ENCODE data around the gene ATP6V1E1. TPM values are rescaled to one million over a fixed set of nuclear protein-coding genes. Genes with fewer than 3 reads are reported as not detected.

The ATP6V1E1 gene
- polyA plus RNA-seq, 2 donors, result 63.9 to 112 TPM

DNA sequence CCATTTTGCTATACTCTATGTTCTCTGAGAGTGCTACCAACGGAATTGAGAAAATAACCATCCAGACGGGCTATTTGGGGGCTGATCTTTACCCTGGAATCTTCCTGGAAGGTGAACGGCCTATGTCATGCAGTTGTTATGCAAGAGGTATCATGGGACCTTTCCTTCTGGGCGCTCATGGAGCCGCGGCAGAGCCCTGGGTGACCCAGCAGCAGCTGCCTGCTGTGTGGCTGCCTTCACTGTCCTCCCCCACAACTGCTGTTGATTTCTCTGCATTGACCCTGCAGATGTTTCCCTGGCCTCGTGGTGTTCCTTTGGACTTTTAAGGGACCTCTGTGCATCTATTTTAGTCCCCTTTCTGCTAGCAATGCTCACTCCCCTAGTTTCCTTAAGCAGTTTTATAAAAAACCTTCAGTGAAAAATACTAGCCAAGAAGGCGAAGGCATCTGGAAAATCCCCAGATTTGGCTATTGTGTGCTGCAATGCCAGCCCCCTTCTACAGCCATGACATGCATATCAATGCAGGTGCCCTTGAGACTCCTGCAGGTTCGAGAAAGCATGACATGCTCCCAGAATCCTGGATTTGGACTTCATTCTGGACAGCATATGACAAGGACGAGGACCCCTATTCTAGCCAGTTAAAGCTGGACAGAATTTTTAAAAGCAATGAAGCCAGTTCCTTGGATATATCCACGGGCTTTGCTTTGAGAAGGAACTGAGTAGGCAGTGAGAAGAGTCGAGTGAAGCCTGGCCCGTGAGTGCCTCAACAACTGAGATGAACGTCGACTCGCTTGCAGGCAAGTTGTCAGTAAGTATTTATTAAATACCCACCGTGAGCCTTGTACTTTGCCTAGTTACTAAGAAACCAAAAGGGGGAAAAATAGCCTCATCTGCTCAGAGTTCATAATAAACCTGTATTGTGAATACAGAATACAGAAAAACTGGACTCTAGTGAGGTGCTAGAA lies 65.4 kb downstream of the ATP6V1E1 start, which contains the start of gene SLC25A18:
Gene SLC25A18, plus strand, starts transcription at position 593 of the 965 bp plus-strand sequence. CDS start 16,447 bp downstream, outside the sequence.
- Histone ChIP-seq H3K27ac (ENCODE audit: low read depth in 2 of 2, low read length in 1 of 2) (peak within 1 kb of the TSS in 1 of 2 donors; percentile 26), H3K4me1 (ENCODE audit: control insufficient read depth in 2 of 2, insufficient read depth in 2 of 2, low read length in 1 of 2) (peaks cover 0 to 2% of the 10 kb centered on the region in 2 donors), H3K4me3 (ENCODE audit: low read depth in 1 of 2, low read length in 2 of 2) (no peak within 1 kb of the TSS), H3K36me3 (ENCODE audit: control insufficient read depth in 2 of 2, insufficient read depth in 2 of 2, low read length in 1 of 2) (no peaks in the 10 kb centered on the region), H3K9me3 (ENCODE audit: control insufficient read depth in 2 of 2, insufficient read depth in 1 of 2, low read depth in 1 of 2, low read length in 1 of 2) (no peaks in the 10 kb centered on the region), H3K27me3 (ENCODE audit: control insufficient read depth in 1 of 2, insufficient read depth in 2 of 2, low read length in 2 of 2) (no peaks in the 10 kb centered on the region)
- WGBS, 2 donors, result 67 to 70% methylated on average over 17 of the region's 17 CpGs

DNA sequence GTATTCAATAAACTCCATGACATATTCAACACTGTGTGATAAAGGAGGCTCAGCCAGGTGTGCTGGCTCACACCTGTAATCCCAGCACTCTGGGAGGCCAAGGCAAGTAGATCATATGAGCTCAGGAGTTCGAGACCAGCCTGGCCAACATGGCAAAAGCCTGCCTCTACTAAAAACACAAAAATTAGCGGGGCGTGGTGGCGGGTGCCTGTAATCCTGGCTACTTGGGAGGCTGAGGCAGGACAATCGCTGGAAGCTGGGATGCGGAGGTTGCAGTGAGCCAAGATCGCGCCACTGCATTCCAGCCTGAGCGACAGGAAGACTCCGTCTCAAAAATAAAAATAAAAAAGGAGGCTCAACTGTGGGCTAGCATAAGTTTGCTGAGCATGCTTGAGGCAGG lies 69.4 kb downstream of the ATP6V1E1 start:
- WGBS, 2 donors, result 91 to 92% methylated on average over 10 of the region's 10 CpGs
- Histone ChIP-seq H3K4me1 (ENCODE audit: control insufficient read depth in 2 of 2, insufficient read depth in 2 of 2, low read length in 1 of 2) (peaks cover 0 to 2% of the 10 kb centered on the region in 2 donors), H3K9me3 (ENCODE audit: control insufficient read depth in 2 of 2, insufficient read depth in 1 of 2, low read depth in 1 of 2, low read length in 1 of 2) (no peaks in the 10 kb centered on the region), H3K27me3 (ENCODE audit: control insufficient read depth in 1 of 2, insufficient read depth in 2 of 2, low read length in 2 of 2) (no peaks in the 10 kb centered on the region), H3K27ac (ENCODE audit: low read depth in 2 of 2, low read length in 1 of 2) (no peak overlapping the region), H3K4me3 (ENCODE audit: low read depth in 1 of 2, low read length in 2 of 2) (no peak overlapping the region), H3K36me3 (ENCODE audit: control insufficient read depth in 2 of 2, insufficient read depth in 2 of 2, low read length in 1 of 2) (no peaks in the 10 kb centered on the region)

DNA sequence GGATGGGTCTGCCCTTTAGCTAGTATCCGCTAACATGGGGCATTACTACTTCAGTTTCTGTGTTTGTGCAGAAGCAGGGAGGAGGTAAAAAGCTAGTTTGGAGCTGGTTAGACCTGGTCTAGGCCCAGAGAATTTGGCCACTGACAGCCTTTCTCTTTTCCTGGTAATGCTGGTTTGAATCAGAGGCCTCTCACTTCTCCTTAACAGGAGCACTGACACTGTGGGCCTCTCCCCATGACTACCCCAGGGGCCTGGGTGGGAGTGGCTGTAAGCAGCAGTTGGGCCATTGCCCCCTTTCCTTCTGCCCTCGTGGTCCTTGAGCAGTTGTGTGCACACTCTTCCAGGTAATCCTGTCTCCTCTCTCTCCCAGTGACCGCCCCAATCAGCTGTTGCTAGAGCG lies 73.7 kb downstream of the ATP6V1E1 start:
- Histone ChIP-seq H3K27ac (ENCODE audit: low read depth in 2 of 2, low read length in 1 of 2) (no peak overlapping the region), H3K36me3 (ENCODE audit: control insufficient read depth in 2 of 2, insufficient read depth in 2 of 2, low read length in 1 of 2) (no peaks in the 10 kb centered on the region), H3K27me3 (ENCODE audit: control insufficient read depth in 1 of 2, insufficient read depth in 2 of 2, low read length in 2 of 2) (no peaks in the 10 kb centered on the region), H3K4me3 (ENCODE audit: low read depth in 1 of 2, low read length in 2 of 2) (no peak overlapping the region), H3K9me3 (ENCODE audit: control insufficient read depth in 2 of 2, insufficient read depth in 1 of 2, low read depth in 1 of 2, low read length in 1 of 2) (no peaks in the 10 kb centered on the region), H3K4me1 (ENCODE audit: control insufficient read depth in 2 of 2, insufficient read depth in 2 of 2, low read length in 1 of 2) (peaks cover 0 to 2% of the 10 kb centered on the region in 2 donors)
- 81 to 83% methylated on average over 4 of the region's 4 CpGs for WGBS, 2 donors

DNA sequence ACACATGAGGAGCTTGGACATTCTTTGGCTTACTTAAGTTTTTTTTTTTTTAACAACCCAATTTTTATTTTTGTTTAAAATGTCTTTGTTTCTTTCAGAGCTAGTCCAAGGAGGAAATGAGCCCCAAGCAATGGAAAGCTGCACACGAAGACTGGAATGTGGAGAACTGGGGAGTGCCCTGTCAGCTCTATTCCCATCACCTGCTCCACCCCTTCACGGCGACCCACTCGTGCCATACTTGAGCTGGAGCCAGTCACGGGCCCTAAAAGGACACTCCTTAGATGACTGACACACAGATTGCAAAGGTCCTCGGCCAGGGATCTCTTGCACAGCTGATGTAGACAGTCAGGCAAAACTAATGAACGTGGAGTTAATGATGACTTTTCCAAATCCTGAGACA lies 75.8 kb downstream of the ATP6V1E1 start:
- H3K27ac ChIP-seq (ENCODE audit: low read depth in 2 of 2, low read length in 1 of 2), result no peak overlapping the region
- no peaks in the 10 kb centered on the region for H3K27me3 ChIP-seq (ENCODE audit: control insufficient read depth in 1 of 2, insufficient read depth in 2 of 2, low read length in 2 of 2)
- H3K9me3 ChIP-seq (ENCODE audit: control insufficient read depth in 2 of 2, insufficient read depth in 1 of 2, low read depth in 1 of 2, low read length in 1 of 2), result no peaks in the 10 kb centered on the region
- no peaks in the 10 kb centered on the region for H3K36me3 ChIP-seq (ENCODE audit: control insufficient read depth in 2 of 2, insufficient read depth in 2 of 2, low read length in 1 of 2)
- peaks cover 0 to 2% of the 10 kb centered on the region in 2 donors for H3K4me1 ChIP-seq (ENCODE audit: control insufficient read depth in 2 of 2, insufficient read depth in 2 of 2, low read length in 1 of 2)
- WGBS, 2 donors, result 50 to 52% methylated on average over 7 of the region's 7 CpGs
- H3K4me3 ChIP-seq (ENCODE audit: low read depth in 1 of 2, low read length in 2 of 2), result no peak overlapping the region

DNA sequence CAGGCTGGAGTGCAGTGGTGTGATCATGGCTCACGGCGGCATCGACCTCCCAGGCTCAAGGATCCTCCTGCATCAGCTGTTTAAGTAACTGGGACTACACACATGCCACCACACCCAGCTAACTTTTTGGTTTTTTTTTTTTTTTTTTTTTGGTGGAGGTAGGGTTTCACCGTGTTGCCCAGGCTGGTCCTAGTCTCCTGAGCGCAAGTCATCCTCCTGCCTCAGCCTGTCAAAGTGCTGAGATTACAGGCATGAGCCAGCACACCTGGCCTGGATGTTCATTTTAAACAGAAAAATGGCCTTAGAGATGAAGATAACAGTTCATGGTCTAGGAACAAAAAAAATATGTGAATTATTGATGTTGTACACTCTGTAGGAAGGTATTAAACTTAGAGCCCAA lies 78.9 kb downstream of the ATP6V1E1 start:
- no peaks in the 10 kb centered on the region for H3K9me3 ChIP-seq (ENCODE audit: control insufficient read depth in 2 of 2, insufficient read depth in 1 of 2, low read depth in 1 of 2, low read length in 1 of 2)
- 48 to 68% methylated on average over 5 of the region's 5 CpGs for whole genome bisulfite sequencing, 2 donors
- peaks cover 0 to 2% of the 10 kb centered on the region in 2 donors for H3K4me1 ChIP-seq (ENCODE audit: control insufficient read depth in 2 of 2, insufficient read depth in 2 of 2, low read length in 1 of 2)
- H3K27ac ChIP-seq (ENCODE audit: low read depth in 2 of 2, low read length in 1 of 2), result no peak overlapping the region
- no peaks in the 10 kb centered on the region for H3K27me3 ChIP-seq (ENCODE audit: control insufficient read depth in 1 of 2, insufficient read depth in 2 of 2, low read length in 2 of 2)
- H3K4me3 ChIP-seq (ENCODE audit: low read depth in 1 of 2, low read length in 2 of 2), result no peak overlapping the region
- no peaks in the 10 kb centered on the region for H3K36me3 ChIP-seq (ENCODE audit: control insufficient read depth in 2 of 2, insufficient read depth in 2 of 2, low read length in 1 of 2)

DNA sequence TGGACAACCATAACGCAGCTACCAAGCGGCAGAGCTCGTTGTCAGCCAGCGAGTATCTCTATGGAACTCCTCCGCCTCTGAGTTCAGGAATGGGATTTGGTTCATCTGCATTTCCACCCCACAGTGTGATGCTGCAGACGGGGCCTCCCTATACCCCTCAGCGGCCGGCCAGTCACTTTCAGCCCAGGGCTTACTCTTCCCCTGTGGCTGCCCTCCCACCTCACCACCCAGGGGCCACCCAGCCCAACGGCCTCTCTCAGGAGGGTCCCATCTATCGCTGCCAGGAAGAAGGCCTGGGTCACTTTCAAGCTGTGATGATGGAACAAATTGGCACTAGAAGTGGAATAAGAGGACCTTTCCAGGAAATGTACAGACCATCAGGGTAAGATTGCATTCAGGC lies 79.4 kb downstream of the ATP6V1E1 start:
- no peak overlapping the region for H3K4me3 ChIP-seq (ENCODE audit: low read depth in 1 of 2, low read length in 2 of 2)
- WGBS, 2 donors, result 88 to 89% methylated on average over 10 of the region's 10 CpGs
- no peaks in the 10 kb centered on the region for H3K36me3 ChIP-seq (ENCODE audit: control insufficient read depth in 2 of 2, insufficient read depth in 2 of 2, low read length in 1 of 2)
- no peak overlapping the region for H3K27ac ChIP-seq (ENCODE audit: low read depth in 2 of 2, low read length in 1 of 2)
- H3K9me3 ChIP-seq (ENCODE audit: control insufficient read depth in 2 of 2, insufficient read depth in 1 of 2, low read depth in 1 of 2, low read length in 1 of 2), result no peaks in the 10 kb centered on the region
- H3K4me1 ChIP-seq (ENCODE audit: control insufficient read depth in 2 of 2, insufficient read depth in 2 of 2, low read length in 1 of 2), result peaks cover 0 to 2% of the 10 kb centered on the region in 2 donors
- H3K27me3 ChIP-seq (ENCODE audit: control insufficient read depth in 1 of 2, insufficient read depth in 2 of 2, low read length in 2 of 2), result no peaks in the 10 kb centered on the region

DNA sequence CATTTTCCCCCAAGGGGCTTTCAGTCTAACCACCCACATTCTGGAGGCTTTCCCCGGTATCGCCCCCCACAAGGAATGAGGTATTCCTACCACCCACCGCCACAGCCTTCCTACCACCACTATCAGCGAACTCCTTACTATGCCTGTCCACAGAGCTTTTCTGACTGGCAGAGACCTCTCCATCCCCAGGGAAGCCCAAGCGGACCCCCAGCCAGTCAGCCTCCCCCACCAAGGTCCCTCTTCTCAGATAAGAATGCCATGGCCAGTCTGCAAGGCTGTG lies 79.9 kb downstream of the ATP6V1E1 start:
- no peaks in the 10 kb centered on the region for H3K27me3 ChIP-seq (ENCODE audit: control insufficient read depth in 1 of 2, insufficient read depth in 2 of 2, low read length in 2 of 2)
- peaks cover 0 to 2% of the 10 kb centered on the region in 2 donors for H3K4me1 ChIP-seq (ENCODE audit: control insufficient read depth in 2 of 2, insufficient read depth in 2 of 2, low read length in 1 of 2)
- no peak overlapping the region for H3K4me3 ChIP-seq (ENCODE audit: low read depth in 1 of 2, low read length in 2 of 2)
- H3K9me3 ChIP-seq (ENCODE audit: control insufficient read depth in 2 of 2, insufficient read depth in 1 of 2, low read depth in 1 of 2, low read length in 1 of 2), result no peaks in the 10 kb centered on the region
- 90 to 93% methylated on average over 5 of the region's 5 CpGs for WGBS, 2 donors
- no peaks in the 10 kb centered on the region for H3K36me3 ChIP-seq (ENCODE audit: control insufficient read depth in 2 of 2, insufficient read depth in 2 of 2, low read length in 1 of 2)
- no peak overlapping the region for H3K27ac ChIP-seq (ENCODE audit: low read depth in 2 of 2, low read length in 1 of 2)

DNA sequence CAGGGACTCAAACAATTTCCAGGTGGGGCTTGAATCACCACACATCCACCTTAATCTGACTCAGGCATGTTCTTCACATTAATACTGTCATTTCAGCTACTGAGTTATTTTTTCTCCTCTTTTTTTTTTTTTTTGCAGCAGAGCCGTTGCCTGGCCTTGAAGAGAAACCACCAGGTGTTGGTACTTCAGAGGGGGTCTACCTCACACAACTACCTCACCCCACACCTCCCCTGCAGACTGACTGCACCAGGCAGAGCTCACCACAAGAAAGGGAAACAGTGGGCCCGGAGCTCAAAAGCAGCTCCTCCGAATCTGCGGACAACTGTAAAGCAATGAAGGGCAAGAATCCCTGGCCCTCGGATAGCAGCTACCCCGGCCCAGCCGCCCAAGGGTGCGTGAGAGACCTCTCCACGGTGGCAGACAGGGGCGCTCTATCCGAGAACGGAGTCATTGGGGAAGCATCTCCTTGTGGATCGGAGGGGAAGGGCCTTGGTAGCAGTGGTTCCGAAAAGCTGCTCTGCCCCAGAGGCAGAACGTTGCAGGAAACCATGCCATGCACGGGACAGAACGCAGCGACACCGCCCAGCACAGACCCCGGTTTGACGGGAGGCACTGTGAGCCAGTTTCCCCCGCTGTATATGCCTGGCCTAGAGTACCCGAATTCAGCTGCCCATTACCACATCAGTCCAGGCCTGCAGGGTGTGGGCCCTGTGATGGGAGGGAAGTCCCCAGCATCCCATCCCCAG lies 80.4 kb downstream of the ATP6V1E1 start:
- Histone ChIP-seq H3K27me3 (ENCODE audit: control insufficient read depth in 1 of 2, insufficient read depth in 2 of 2, low read length in 2 of 2) (no peaks in the 10 kb centered on the region), H3K4me3 (ENCODE audit: low read depth in 1 of 2, low read length in 2 of 2) (no peak overlapping the region), H3K4me1 (ENCODE audit: control insufficient read depth in 2 of 2, insufficient read depth in 2 of 2, low read length in 1 of 2) (peaks cover 0 to 2% of the 10 kb centered on the region in 2 donors), H3K36me3 (ENCODE audit: control insufficient read depth in 2 of 2, insufficient read depth in 2 of 2, low read length in 1 of 2) (no peaks in the 10 kb centered on the region), H3K27ac (ENCODE audit: low read depth in 2 of 2, low read length in 1 of 2) (no peak overlapping the region), H3K9me3 (ENCODE audit: control insufficient read depth in 2 of 2, insufficient read depth in 1 of 2, low read depth in 1 of 2, low read length in 1 of 2) (no peaks in the 10 kb centered on the region)
- 92 to 93% methylated on average over 22 to 23 of the region's 23 CpGs for WGBS, 2 donors

DNA sequence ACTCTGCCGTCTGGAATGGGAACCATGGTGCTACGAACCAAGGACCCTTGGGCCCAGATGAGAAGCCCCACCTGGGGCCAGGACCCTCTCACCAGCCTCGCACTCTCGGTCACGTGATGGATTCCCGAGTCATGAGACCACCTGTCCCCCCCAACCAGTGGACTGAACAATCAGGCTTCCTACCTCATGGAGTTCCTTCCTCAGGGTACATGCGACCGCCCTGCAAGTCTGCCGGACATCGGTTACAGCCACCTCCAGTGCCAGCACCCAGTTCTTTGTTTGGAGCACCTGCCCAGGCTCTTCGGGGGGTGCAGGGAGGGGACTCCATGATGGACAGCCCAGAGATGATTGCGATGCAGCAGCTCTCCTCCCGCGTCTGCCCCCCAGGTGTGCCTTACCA lies 86.1 kb downstream of the ATP6V1E1 start:
- Histone ChIP-seq H3K27ac (ENCODE audit: low read depth in 2 of 2, low read length in 1 of 2) (no peak overlapping the region), H3K27me3 (ENCODE audit: control insufficient read depth in 1 of 2, insufficient read depth in 2 of 2, low read length in 2 of 2) (no peaks in the 10 kb centered on the region), H3K4me3 (ENCODE audit: low read depth in 1 of 2, low read length in 2 of 2) (no peak overlapping the region), H3K36me3 (ENCODE audit: control insufficient read depth in 2 of 2, insufficient read depth in 2 of 2, low read length in 1 of 2) (no peaks in the 10 kb centered on the region), H3K4me1 (ENCODE audit: control insufficient read depth in 2 of 2, insufficient read depth in 2 of 2, low read length in 1 of 2) (no peaks in the 10 kb centered on the region), H3K9me3 (ENCODE audit: control insufficient read depth in 2 of 2, insufficient read depth in 1 of 2, low read depth in 1 of 2, low read length in 1 of 2) (no peaks in the 10 kb centered on the region)
- 95 to 96% methylated on average over 13 to 14 of the region's 14 CpGs for WGBS, 2 donors

Measured in esophagus (tissue), 2 donors.